Karpas-422 (cell line): ENCODE measurements around the gene C14orf132. TPM values are rescaled to one million over a fixed set of nuclear protein-coding genes. Genes with fewer than 3 reads are reported as not detected.

Source experiments
- DNase-seq: peaks from one replicate; pipeline ENCODE4 v3.0.0-alpha.2; 2015
- H2AFZ ChIP-seq: fragments of 200-600 bp; sonication (generic); 2 replicates; pipeline ENCODE4 v1.6.1; 2014; ENCODE audit warnings: antibody characterized with exemption, low read length, mixed read lengths
- H3K27ac ChIP-seq: fragments of 200-600 bp; sonication (generic); 2 replicates; pipeline ENCODE4 v1.5.1; 2014; ENCODE audit warnings: mild to moderate bottlenecking, low read length, moderate library complexity
- H3K27me3 ChIP-seq: fragments of 200-600 bp; sonication (generic); 2 replicates; pipeline ENCODE4 v1.6.1; 2014; ENCODE audit warnings: low read length, mixed read lengths
- H3K36me3 ChIP-seq: fragments of 200-600 bp; sonication (generic); 2 replicates; pipeline ENCODE4 v1.6.1; 2014; ENCODE audit warnings: low read length, mixed read lengths; ENCODE audit not compliant: insufficient read depth
- H3K4me1 ChIP-seq: fragments of 200-600 bp; sonication (generic); 2 replicates; pipeline ENCODE4 v1.6.1; 2014; ENCODE audit warnings: mild to moderate bottlenecking, low read length, mixed read lengths
- H3K4me2 ChIP-seq: fragments of 200-600 bp; sonication (generic); 2 replicates; pipeline ENCODE4 v1.6.1; 2014; ENCODE audit warnings: low read length, low read depth, mild to moderate bottlenecking; ENCODE audit not compliant: poor library complexity, severe bottlenecking
- H3K4me3 ChIP-seq: fragments of 200-600 bp; sonication (generic); 2 replicates; pipeline ENCODE4 v1.5.1; 2014; ENCODE audit warnings: mild to moderate bottlenecking, antibody characterized with exemption, low read length, mixed read lengths
- H3K79me2 ChIP-seq: fragments of 200-600 bp; sonication (generic); 2 replicates; pipeline ENCODE4 v1.6.1; 2014; ENCODE audit warnings: mild to moderate bottlenecking, low read length, mixed read lengths
- H3K9ac ChIP-seq: fragments of 200-600 bp; sonication (generic); 2 replicates; pipeline ENCODE4 v1.6.0; 2014; ENCODE audit warnings: low read length
- H3K9me2 ChIP-seq: fragments of 200-600 bp; sonication (generic), shearing (Covaris generic); replicated peaks from 2 replicates; pipeline ENCODE4 v1.6.0; 2014; ENCODE audit warnings: mild to moderate bottlenecking, low read length, moderate library complexity; ENCODE audit not compliant: insufficient read depth
- H3K9me3 ChIP-seq: fragments of 300-700, 200-600 bp; sonication (generic); 2 replicates; pipeline ENCODE4 v1.6.1; 2014; ENCODE audit warnings: low read length, mixed read lengths
- H4K20me1 ChIP-seq: fragments of 200-600 bp; sonication (generic); 2 replicates; pipeline ENCODE4 v1.6.1; 2014; ENCODE audit warnings: mild to moderate bottlenecking, antibody characterized with exemption, low read length, low read depth; ENCODE audit not compliant: insufficient read depth
- total RNA-seq: library from RNA; depleted of rRNA; stranded (reverse); fragments of >200 nt; shearing (Covaris generic); gene quantifications from 2 replicates; pipeline ENCODE4 v1.2.3, GENCODE V29; 2014; ENCODE audit warnings: low replicate concordance; rRNA removed

C14orf132 gene
- 0.07 and 0.11 TPM in 2 replicates for total RNA-seq

- H3K9me3 ChIP-seq, result no peaks in the 10 kb centered on the region
- H2AFZ ChIP-seq, result no peak within 1 kb of the TSS
- H3K9me2 ChIP-seq, result no peaks in the 10 kb centered on the region
- no peak within 1 kb of the TSS for H3K9ac ChIP-seq
- no peak within 1 kb of the TSS for H3K27ac ChIP-seq
- H3K36me3 ChIP-seq, result no peaks in the 10 kb centered on the region
- H3K27me3 ChIP-seq, result no peaks in the 10 kb centered on the region
- H3K79me2 ChIP-seq, result no peaks in the 10 kb centered on the region
- no peak within 1 kb of the TSS for H3K4me2 ChIP-seq
- no peak for DNase-seq
- H3K4me3 ChIP-seq, result no peak within 1 kb of the TSS
- H3K4me1 ChIP-seq, result peaks cover 14% of the 10 kb centered on the region
- H4K20me1 ChIP-seq, result no peaks in the 10 kb centered on the region
These were observed at the start of gene C14orf132 for GRCh38 chr14:96038920-96039632. C14orf132 (plus strand) TSS chr14:96039362; CDS start chr14:96039501, 139 bp downstream.

GRCh38 chr14:95993768-95994592, 45.2 kb upstream of the C14orf132 start:
- no peaks in the 10 kb centered on the region for H3K36me3 ChIP-seq
- H3K4me1 ChIP-seq, result no peaks in the 10 kb centered on the region
- H3K9ac ChIP-seq, result no peak overlapping the region
- H3K27me3 ChIP-seq, result peaks cover 4% of the 10 kb centered on the region; the same call in 1 of the 2 replicates
- no peaks in the 10 kb centered on the region for H3K9me2 ChIP-seq
- no peak overlapping the region for H2AFZ ChIP-seq
- H3K79me2 ChIP-seq, result no peaks in the 10 kb centered on the region
- H3K4me3 ChIP-seq, result no peak overlapping the region
- H4K20me1 ChIP-seq, result no peaks in the 10 kb centered on the region
- no peak overlapping the region for H3K27ac ChIP-seq
- peaks cover 8% of the 10 kb centered on the region; the same call in 1 of the 2 replicates for H3K9me3 ChIP-seq
- H3K4me2 ChIP-seq, result no peak overlapping the region
- peak; percentile 89 for DNase-seq

- Histone ChIP-seq H3K36me3 (no peaks in the 10 kb centered on the region), H3K27ac (no peak overlapping the region), H3K9me2 (no peaks in the 10 kb centered on the region), H3K27me3 (peaks cover 4% of the 10 kb centered on the region; the same call in 1 of the 2 replicates), H3K9me3 (peaks cover 8% of the 10 kb centered on the region; the same call in 1 of the 2 replicates), H3K4me3 (no peak overlapping the region), H3K4me2 (no peak overlapping the region), H3K9ac (no peak overlapping the region), H4K20me1 (no peaks in the 10 kb centered on the region), H2AFZ (no peak overlapping the region), H3K4me1 (no peaks in the 10 kb centered on the region), H3K79me2 (no peaks in the 10 kb centered on the region)
- no peak for DNase-seq
These were observed 44.6 kb upstream of the C14orf132 start for GRCh38 chr14:95994593-95994928.

GRCh38 chr14:95998656-95999055, 40.5 kb upstream of the C14orf132 start:
- no peak overlapping the region for H3K4me3 ChIP-seq
- no peaks in the 10 kb centered on the region for H3K27me3 ChIP-seq
- H3K9me2 ChIP-seq, result no peaks in the 10 kb centered on the region
- H3K36me3 ChIP-seq, result no peaks in the 10 kb centered on the region
- H4K20me1 ChIP-seq, result no peaks in the 10 kb centered on the region
- no peak overlapping the region for H3K9ac ChIP-seq
- H3K79me2 ChIP-seq, result no peaks in the 10 kb centered on the region
- no peak overlapping the region for H3K27ac ChIP-seq
- peaks cover 14% of the 10 kb centered on the region for H3K4me1 ChIP-seq
- H2AFZ ChIP-seq, result no peak overlapping the region
- peak; percentile 82 for DNase-seq
- H3K4me2 ChIP-seq, result no peak overlapping the region
- no peaks in the 10 kb centered on the region for H3K9me3 ChIP-seq

GRCh38 chr14:96001866-96002497, 37.2 kb upstream of the C14orf132 start:
- Histone ChIP-seq H3K4me3 (no peak overlapping the region), H3K79me2 (no peaks in the 10 kb centered on the region), H4K20me1 (no peaks in the 10 kb centered on the region), H2AFZ (no peak overlapping the region; the same call in 1 of the 2 replicates), H3K36me3 (no peaks in the 10 kb centered on the region), H3K9me3 (no peaks in the 10 kb centered on the region), H3K9me2 (no peaks in the 10 kb centered on the region), H3K4me2 (peak overlapping the region; percentile 28), H3K9ac (no peak overlapping the region), H3K4me1 (peaks cover 14% of the 10 kb centered on the region), H3K27ac (no peak overlapping the region), H3K27me3 (no peaks in the 10 kb centered on the region)
- DNase-seq, result no peak

- H3K4me2 ChIP-seq, result no peak overlapping the region
These were observed 36.7 kb upstream of the C14orf132 start for GRCh38 chr14:96002498-96002884.

GRCh38 chr14:96011131-96011530, 28.0 kb upstream of the C14orf132 start:
- DNase-seq, result no peak
- no peak overlapping the region for H3K4me2 ChIP-seq
- H3K9ac ChIP-seq, result no peak overlapping the region
- no peaks in the 10 kb centered on the region; the same call in 1 of the 2 replicates for H3K36me3 ChIP-seq
- no peak overlapping the region for H3K27ac ChIP-seq
- H3K9me2 ChIP-seq, result no peaks in the 10 kb centered on the region
- no peak overlapping the region for H3K4me3 ChIP-seq
- H2AFZ ChIP-seq, result no peak overlapping the region
- no peaks in the 10 kb centered on the region for H3K27me3 ChIP-seq
- H4K20me1 ChIP-seq, result no peaks in the 10 kb centered on the region
- peaks cover 12% of the 10 kb centered on the region for H3K9me3 ChIP-seq
- peaks cover 11% of the 10 kb centered on the region for H3K4me1 ChIP-seq
- H3K79me2 ChIP-seq, result no peaks in the 10 kb centered on the region

More at GRCh38 chr14:96002498-96002884, 36.7 kb upstream of the C14orf132 start:
- no peaks in the 10 kb centered on the region for H3K27me3 ChIP-seq
- H3K9me3 ChIP-seq, result no peaks in the 10 kb centered on the region
- no peak overlapping the region for H3K9ac ChIP-seq
- H3K36me3 ChIP-seq, result no peaks in the 10 kb centered on the region
- no peak overlapping the region for H2AFZ ChIP-seq
- no peaks in the 10 kb centered on the region for H3K9me2 ChIP-seq
- peak; percentile 68 for DNase-seq
- H3K79me2 ChIP-seq, result no peaks in the 10 kb centered on the region
- no peaks in the 10 kb centered on the region for H4K20me1 ChIP-seq
- H3K27ac ChIP-seq, result no peak overlapping the region
- H3K4me1 ChIP-seq, result peaks cover 14% of the 10 kb centered on the region
- no peak overlapping the region for H3K4me3 ChIP-seq

GRCh38 chr14:96011607-96012006, 27.6 kb upstream of the C14orf132 start:
- peaks cover 11% of the 10 kb centered on the region for H3K4me1 ChIP-seq
- H3K9me3 ChIP-seq, result peaks cover 12% of the 10 kb centered on the region
- H3K36me3 ChIP-seq, result no peaks in the 10 kb centered on the region; the same call in 1 of the 2 replicates
- H3K27me3 ChIP-seq, result no peaks in the 10 kb centered on the region
- no peak overlapping the region for H3K4me2 ChIP-seq
- no peaks in the 10 kb centered on the region for H4K20me1 ChIP-seq
- H3K79me2 ChIP-seq, result no peaks in the 10 kb centered on the region
- no peak overlapping the region for H3K9ac ChIP-seq
- no peaks in the 10 kb centered on the region for H3K9me2 ChIP-seq
- H3K27ac ChIP-seq, result no peak overlapping the region
- no peak overlapping the region for H2AFZ ChIP-seq
- H3K4me3 ChIP-seq, result no peak overlapping the region
- DNase-seq, result no peak
